GM12878 (cell line): ENCODE results near the gene NUDT22. TPM values are rescaled to one million over a fixed set of nuclear protein-coding genes. Genes with fewer than 3 reads are reported as not detected.

Experiments
- ATAC-seq: fragments of 200-7000 bp; cut with Tn5 transposase; 3 replicates; pipeline ENCODE4 v1.9.1; 2020; ENCODE audit warnings: mild to moderate bottlenecking, moderate library complexity
- BruUV-seq: library from RNA; stranded (reverse); fragments of 400-500 nt; replicated peaks from 2 replicates; lab custom pipeline; 2021; lab: Mats Ljungman, UMichigan
- CTCF ChIA-PET: fragments of 300-600 bp; sonication (Branson Sonifier 250); formaldehyde crosslinking; extraction: SDS; loops from one replicate; lab custom pipeline; 2021; ENCODE audit warnings: inconsistent platforms; lab: Yijun Ruan, JAX
- POLR2A ChIA-PET: fragments of 350-600 bp; formaldehyde crosslinking; extraction: SDS; loops from one replicate; lab custom pipeline; 2021; ENCODE audit warnings: inconsistent platforms; lab: Charles Lee
- RAD21 ChIA-PET: fragments of 300-600 bp; sonication (Branson Sonifier 250); formaldehyde crosslinking; loops from one replicate; lab custom pipeline; 2023; ENCODE audit warnings: antibody characterized with exemption; ENCODE audit not compliant: unreplicated experiment; lab: Charles Lee
- SMC1A ChIA-PET: fragments of 300-600 bp; sonication (Branson Sonifier 250); formaldehyde crosslinking; loops from one replicate; lab custom pipeline; 2023; ENCODE audit not compliant: unreplicated experiment, uncharacterized antibody; lab: Charles Lee
- DNase-seq: peaks from one replicate; pipeline ENCODE4 v3.0.0-alpha.2; 2011; ENCODE audit warnings: low read depth, low spot score
- FAIRE-seq: peaks from 3 replicates; lab custom pipeline; 2011; peaks lifted over from hg19 to GRCh38; lab: Jason Lieb, UNC
- H2AFZ ChIP-seq: 2 replicates; pipeline ENCODE4 v1.6.0; 2011; ENCODE audit warnings: low read depth, low read length, control low read depth; ENCODE audit not compliant: control insufficient read depth
- H3K27ac ChIP-seq: 2 replicates; pipeline ENCODE4 v1.5.1; 2011; ENCODE audit warnings: control low read depth; ENCODE audit not compliant: control insufficient read depth, insufficient read depth
- H3K27me3 ChIP-seq, 2 experiments: replicated peaks in 1 of 2; 2 replicates each; pipeline versions ENCODE4 v1.6.0 to v1.6.1; 2011; ENCODE audit warnings: low read length in 1 of 2; ENCODE audit not compliant: control insufficient read depth in 2 of 2, insufficient read depth in 2 of 2
- H3K36me3 ChIP-seq, 2 experiments: 2 replicates each; pipeline ENCODE4 v1.5.1; 2011; ENCODE audit warnings: low read length in 1 of 2; ENCODE audit not compliant: control insufficient read depth in 2 of 2, insufficient read depth in 2 of 2
- H3K4me1 ChIP-seq: 2 replicates; pipeline ENCODE4 v1.6.1; 2011; ENCODE audit warnings: mild to moderate bottlenecking, low read length, moderate library complexity, mixed read lengths; ENCODE audit not compliant: control insufficient read depth, insufficient read depth
- H3K4me2 ChIP-seq: 2 replicates; pipeline ENCODE4 v1.6.0; 2011; ENCODE audit warnings: control low read depth; ENCODE audit not compliant: control insufficient read depth, insufficient read depth
- H3K4me3 ChIP-seq: fragments of 200-600 bp; sonication (generic); 2 replicates; pipeline ENCODE4 v1.5.1; 2016
- H3K79me2 ChIP-seq: 2 replicates; pipeline ENCODE4 v1.6.0; 2011; ENCODE audit warnings: low read length; ENCODE audit not compliant: control insufficient read depth, insufficient read depth
- H3K9ac ChIP-seq: 2 replicates; pipeline ENCODE4 v1.8.0; 2011; ENCODE audit warnings: low read length, control low read depth, mixed read lengths; ENCODE audit not compliant: control insufficient read depth, insufficient read depth
- H3K9me3 ChIP-seq: replicated peaks from 3 replicates; pipeline ENCODE4 v1.5.1; 2011; ENCODE audit warnings: mild to moderate bottlenecking, low read length; ENCODE audit not compliant: control insufficient read depth, insufficient read depth
- H4K20me1 ChIP-seq: 2 replicates; pipeline ENCODE4 v1.6.0; 2011; ENCODE audit not compliant: control insufficient read depth, insufficient read depth
- CHD4 ChIP-seq: fragments of 200-600 bp; sonication (generic); IDR thresholded peaks from 2 replicates; pipeline ENCODE4 v1.6.1; 2016; ENCODE audit warnings: mild to moderate bottlenecking
- ETV6 ChIP-seq, 2 experiments: fragments of 450-650 bp in 1 of 2; IDR thresholded peaks in 1 of 2; conservative IDR thresholded peaks in 1 of 2; 2 replicates each; pipeline ENCODE4 v1.6.1; 2014; ENCODE audit warnings: antibody characterized with exemption in 1 of 2, borderline replicate concordance in 1 of 2, low read depth in 1 of 2, mild to moderate bottlenecking in 1 of 2, moderate library complexity in 1 of 2
- HDAC6 ChIP-seq: fragments of 200-600 bp; sonication (generic); IDR thresholded peaks from one replicate; pipeline ENCODE4 v1.8.0; 2017; ENCODE audit warnings: antibody characterized with exemption; ENCODE audit not compliant: unreplicated experiment
- IRF4 ChIP-seq: IDR thresholded peaks from 2 replicates; pipeline ENCODE4 v1.6.1; 2011; ENCODE audit warnings: low read depth, low read length
- KAT2A ChIP-seq: conservative IDR thresholded peaks from 2 replicates; pipeline ENCODE4 v1.6.1; 2011; ENCODE audit warnings: low read depth, low read length; ENCODE audit not compliant: control insufficient read depth
- MLLT1 ChIP-seq: fragments of 450-650 bp; IDR thresholded peaks from 2 replicates; pipeline ENCODE4 v1.6.1; 2016; ENCODE audit warnings: mild to moderate bottlenecking
- NFIC ChIP-seq: IDR thresholded peaks from 2 replicates; pipeline ENCODE4 v1.6.1; 2012; ENCODE audit warnings: low read depth, mild to moderate bottlenecking, inconsistent platforms, low read length, moderate library complexity
- PML ChIP-seq: IDR thresholded peaks from 2 replicates; pipeline ENCODE4 v1.6.1; 2012; ENCODE audit warnings: low read length, inconsistent platforms
- POLR2A ChIP-seq: IDR thresholded peaks from 2 replicates; pipeline ENCODE4 v1.6.1; 2011; ENCODE audit warnings: low read depth, mild to moderate bottlenecking, low read length
- POLR2AphosphoS2 ChIP-seq: IDR thresholded peaks from 2 replicates; pipeline ENCODE4 v1.6.1; 2011; ENCODE audit warnings: low read depth, mild to moderate bottlenecking, low read length, improper control_type of control experiment, moderate library complexity
- SREBF2 ChIP-seq: IDR thresholded peaks from 2 replicates; pipeline ENCODE4 v1.6.1; 2012; ENCODE audit warnings: mild to moderate bottlenecking, low read length
- SRF ChIP-seq, 2 experiments: IDR thresholded peaks; 2 replicates each; pipeline ENCODE4 v1.6.1; 2011; ENCODE audit warnings: low read depth in 2 of 2, low read length in 2 of 2, mild to moderate bottlenecking in 1 of 2, moderate library complexity in 1 of 2
- TCF3 ChIP-seq: IDR thresholded peaks from 2 replicates; pipeline ENCODE4 v1.6.1; 2012; ENCODE audit warnings: low read depth, mild to moderate bottlenecking, low read length, borderline replicate concordance; ENCODE audit not compliant: insufficient read depth
- USF2 ChIP-seq: IDR thresholded peaks from 2 replicates; pipeline ENCODE4 v1.6.1; 2011; ENCODE audit warnings: low read depth, low read length, improper control_type of control experiment, borderline replicate concordance
- YY1 ChIP-seq: IDR thresholded peaks from 2 replicates; pipeline ENCODE4 v1.6.1; 2011; ENCODE audit warnings: low read depth, mild to moderate bottlenecking, low read length
- ZNF384 ChIP-seq: IDR thresholded peaks from 2 replicates; pipeline ENCODE4 v1.6.1; 2012; ENCODE audit warnings: low read depth, mild to moderate bottlenecking, low read length, improper control_type of control experiment, borderline replicate concordance
- WGBS: methylation state at CpG from one replicate; pipeline ENCODE4 v1.1.6; 2016; ENCODE audit warnings: low lambda C conversion rate; ENCODE audit not compliant: insufficient replicate concordance, insufficient coverage; ENCODE audit errors: missing lambda C conversion rate; 5-methylcytosine and 5-hydroxymethylcytosine counted together
- in situ Hi-C: fragments of 300-500 bp; cut with MboI; formaldehyde crosslinking; loops from 9 replicates; pipeline ENCODE4 v1.14.3; 2018; ENCODE audit warnings: mixed read lengths
- intact Hi-C: fragments of 100-400 bp; cut with micrococcal nuclease; formaldehyde crosslinking; loops from one replicate; pipeline ENCODE4 v1.14.2; 2022; ENCODE audit not compliant: unreplicated experiment
- polyA plus RNA-seq, 11 experiments: library from polyadenylated mRNA; depleted of rRNA in 4 of 11; unstranded in 6 of 11; stranded (reverse) in 5 of 11; fragments of >200 nt; fragmentation: Nextera tagmentation in 4 of 11; fragmentation: Illumina TruSeq in 1 of 11; extraction: Ambion mirVana in 4 of 11; extraction: Trizol in 1 of 11; gene quantifications; 1 replicate in 1 of 11; 2 replicates in 10 of 11; pipeline versions ENCODE4 v1.2.1 to v1.2.3, GENCODE V29; 2011 to 2016; ENCODE audit warnings: inconsistent platforms in 2 of 11, missing spikeins in 2 of 11, low read depth in 1 of 11
- total RNA-seq, 4 experiments: library from RNA; depleted of rRNA in 3 of 4; stranded (reverse); fragments of >200 nt in 3 of 4; fragmentation: Illumina TruSeq in 1 of 4; extraction: Trizol in 1 of 4; gene quantifications; 2 replicates each; pipeline versions ENCODE4 v1.2.1 to v1.2.3, GENCODE V29; 2013 to 2021

NUDT22 gene
- total and polyA plus RNA-seq, 10 of the 15 experiments (the other 5 are each of a cell fraction or from before 2014, with no cell fraction given), result 6.7 to 115 (median 64.7) TPM

- TF ChIP-seq SREBF2 (no peak), CHD4 (no peak), SRF (IDR thresholded peaks at IDR 0.05; ENCODE audit: low read depth in 2 of 2, low read length in 2 of 2) (no peak), PML (no peak), ETV6 (conservative IDR thresholded peaks at IDR 0.05 in 1 of 2, IDR thresholded peaks at IDR 0.05 in 1 of 2; ENCODE audit: borderline replicate concordance in 1 of 2, low read depth in 1 of 2) (no peak)
- no peak overlapping the region for H3K9ac ChIP-seq
- intact Hi-C loops, result no loop called here
- peaks cover 4% of the 10 kb centered on the region; the same call in 1 of the 2 replicates for H3K4me1 ChIP-seq
- 91% methylated on average over 5 of the region's 5 CpGs for WGBS
- H3K27me3 ChIP-seq, result no peaks in the 10 kb centered on the region
- BruUV-seq, result no TSS peak
- FAIRE-seq, result no peak
- H3K4me2 ChIP-seq, result no peak overlapping the region
- SMC1A ChIA-PET, result no interaction called here
- H3K9me3 ChIP-seq, result no peaks in the 10 kb centered on the region
- H4K20me1 ChIP-seq, result no peaks in the 10 kb centered on the region
- H3K4me3 ChIP-seq, result no peak overlapping the region
- RAD21 ChIA-PET, result interaction anchor here (0.9 kb wide), 1 partner anchor 12 kb away, joined by 5 read pairs; no protein-coding TSS in a partner anchor
- ATAC-seq, result no peak
- no peak for DNase-seq
- peaks cover 32% of the 10 kb centered on the region for H3K79me2 ChIP-seq
- CTCF ChIA-PET, result interaction anchor here (0.7 kb wide), 1 partner anchor 112 kb away, joined by 3 read pairs; no protein-coding TSS in a partner anchor
- H3K36me3 ChIP-seq, result peaks cover 29 to 32% of the 10 kb centered on the region in 2 experiments
- no peak overlapping the region for H3K27ac ChIP-seq
- H2AFZ ChIP-seq, result no peak overlapping the region
- in situ Hi-C loops, result no loop called here
- POLR2A ChIA-PET, result no interaction called here
Measured at GRCh38 chr11:64192434-64192833, 33.6 kb upstream of the NUDT22 start.

- H3K9ac ChIP-seq, result no peak overlapping the region
- ChIA-PET POLR2A (interaction anchor here (0.6 kb wide), 2 partner anchors 104 to 230 kb away, joined by 3 to 4 read pairs; no protein-coding TSS in a partner anchor), RAD21 (no interaction called here), CTCF (interaction anchor here (1.1 to 3.2 kb wide), 2 partner anchors 9 to 11 kb away, joined by 3 to 8 read pairs; partner anchors contain the start of gene STIP1), SMC1A (interaction anchor here (1.4 to 2.1 kb wide), 2 partner anchors 8 to 11 kb away, joined by 3 to 5 read pairs; no protein-coding TSS in a partner anchor)
- peaks cover 11% of the 10 kb centered on the region for H3K79me2 ChIP-seq
- no peak overlapping the region for H3K27ac ChIP-seq
- intact Hi-C loops (no loop called here), in situ Hi-C loops (no loop called here)
- H3K4me2 ChIP-seq, result no peak overlapping the region
- H4K20me1 ChIP-seq, result no peaks in the 10 kb centered on the region
- WGBS, result 92% methylated on average over 9 of the region's 9 CpGs
- H3K4me3 ChIP-seq, result no peak overlapping the region
- no peak for ATAC-seq
- no peak for DNase-seq
- BruUV-seq, result no TSS peak
- FAIRE-seq, result no peak
- H3K9me3 ChIP-seq, result no peaks in the 10 kb centered on the region
- H3K4me1 ChIP-seq, result no peaks in the 10 kb centered on the region
- no peaks in the 10 kb centered on the region for H3K27me3 ChIP-seq
- no peak overlapping the region for H2AFZ ChIP-seq
- peaks cover 42 to 47% of the 10 kb centered on the region in 2 experiments for H3K36me3 ChIP-seq
- TF ChIP-seq HDAC6 (no peak), MLLT1 (no peak), IRF4 (no peak), PML (no peak), YY1 (no peak), NFIC (no peak), POLR2A (no peak), TCF3 (no peak), POLR2AphosphoS2 (no peak), ZNF384 (no peak), KAT2A (no peak), USF2 (no peak)
Measured at GRCh38 chr11:64196626-64197025, 29.4 kb upstream of the NUDT22 start.
